ENCODE measurements around the gene CARMIL3. TPM values are rescaled to one million over a fixed set of nuclear protein-coding genes. Genes with fewer than 3 reads are reported as not detected.
A peak's percentile ranks its signal among the peaks of the same experiment; 100 is the strongest.
"Not testable (repeated sequence)": the region's sequence is repeated elsewhere in the genome, so short reads cannot be mapped to it uniquely, and the experiment has no call there.

CARMIL3 gene
- total RNA-seq, 1 donor from 2014 or later = 3.9 TPM

- ChIA-PET CTCF (interaction anchor here (0.7 to 2.6 kb wide), 6 partner anchors 22 to 95 kb away, joined by 3 to 15 read pairs (median 4); no protein-coding TSS in a partner anchor), POLR2A (interaction anchor here (0.6 to 1.0 kb wide), 2 partner anchors 229 to 707 kb away, joined by 3 to 7 read pairs; partner anchors contain the start of genes BCL2L2 and TINF2)
- H3K27me3 Mint-ChIP-seq = no peaks in the 10 kb centered on the region
- H3K4me3 Mint-ChIP-seq = no peak overlapping the region
- ATAC-seq (ENCODE audit: low read depth) (peak; percentile 97), DNase-seq (no peak)
- H3K9me3 Mint-ChIP-seq = no peaks in the 10 kb centered on the region
- TF ChIP-seq, protein P1, sequence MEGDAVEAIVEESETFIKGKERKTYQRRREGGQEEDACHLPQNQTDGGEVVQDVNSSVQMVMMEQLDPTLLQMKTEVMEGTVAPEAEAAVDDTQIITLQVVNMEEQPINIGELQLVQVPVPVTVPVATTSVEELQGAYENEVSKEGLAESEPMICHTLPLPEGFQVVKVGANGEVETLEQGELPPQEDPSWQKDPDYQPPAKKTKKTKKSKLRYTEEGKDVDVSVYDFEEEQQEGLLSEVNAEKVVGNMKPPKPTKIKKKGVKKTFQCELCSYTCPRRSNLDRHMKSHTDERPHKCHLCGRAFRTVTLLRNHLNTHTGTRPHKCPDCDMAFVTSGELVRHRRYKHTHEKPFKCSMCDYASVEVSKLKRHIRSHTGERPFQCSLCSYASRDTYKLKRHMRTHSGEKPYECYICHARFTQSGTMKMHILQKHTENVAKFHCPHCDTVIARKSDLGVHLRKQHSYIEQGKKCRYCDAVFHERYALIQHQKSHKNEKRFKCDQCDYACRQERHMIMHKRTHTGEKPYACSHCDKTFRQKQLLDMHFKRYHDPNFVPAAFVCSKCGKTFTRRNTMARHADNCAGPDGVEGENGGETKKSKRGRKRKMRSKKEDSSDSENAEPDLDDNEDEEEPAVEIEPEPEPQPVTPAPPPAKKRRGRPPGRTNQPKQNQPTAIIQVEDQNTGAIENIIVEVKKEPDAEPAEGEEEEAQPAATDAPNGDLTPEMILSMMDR (IDR thresholded peaks at IDR 0.05) = peak; percentile 48
- peaks cover 20% of the 10 kb centered on the region for H3K4me1 Mint-ChIP-seq
- H3K36me3 Mint-ChIP-seq (ENCODE audit: low read depth) = peaks cover 3% of the 10 kb centered on the region
- no peak overlapping the region for H3K27ac Mint-ChIP-seq
- intact Hi-C loops (cut with micrococcal nuclease) = loop anchor here (1.0 kb wide), 12 partner anchors 22 to 417 kb away; partner anchors contain the start of genes DHRS1, EMC9, IRF9 and NOP9
Measured at GRCh38 chr14:24013654-24014514, 37.9 kb upstream of the CARMIL3 start.

GRCh38 chr14:24015745-24016144 lies 36.1 kb upstream of the CARMIL3 start:
- intact Hi-C loops (cut with micrococcal nuclease); H3K27me3 Mint-ChIP-seq; ATAC-seq (ENCODE audit: low read depth); H3K36me3 Mint-ChIP-seq (ENCODE audit: low read depth); H3K9me3 Mint-ChIP-seq; DNase-seq; H3K4me3 Mint-ChIP-seq; POLR2A ChIA-PET; H3K27ac Mint-ChIP-seq: not testable (repeated sequence)
- H3K4me1 Mint-ChIP-seq = peaks cover 12% of the 10 kb centered on the region
- CTCF ChIA-PET = interaction anchor here (1.2 to 2.6 kb wide), 4 partner anchors 20 to 93 kb away, joined by 4 to 15 read pairs (median 9); no protein-coding TSS in a partner anchor

GRCh38 chr14:24018978-24019377 lies 32.8 kb upstream of the CARMIL3 start:
- DNase-seq; H3K4me1 Mint-ChIP-seq; ATAC-seq (ENCODE audit: low read depth); POLR2A ChIA-PET; H3K27me3 Mint-ChIP-seq; H3K4me3 Mint-ChIP-seq; H3K9me3 Mint-ChIP-seq; H3K27ac Mint-ChIP-seq; H3K36me3 Mint-ChIP-seq (ENCODE audit: low read depth); CTCF ChIA-PET; intact Hi-C loops (cut with micrococcal nuclease): not testable (repeated sequence)

- intact Hi-C loops (cut with micrococcal nuclease); DNase-seq; H3K9me3 Mint-ChIP-seq; H3K27ac Mint-ChIP-seq; H3K36me3 Mint-ChIP-seq (ENCODE audit: low read depth); H3K4me1 Mint-ChIP-seq; POLR2A ChIA-PET; H3K4me3 Mint-ChIP-seq; CTCF ChIA-PET; H3K27me3 Mint-ChIP-seq: not testable (repeated sequence)
- ATAC-seq (ENCODE audit: low read depth) = peak; percentile 73
Measured at GRCh38 chr14:24019944-24020343, 31.9 kb upstream of the CARMIL3 start.

GRCh38 chr14:24020520-24020919 lies 31.3 kb upstream of the CARMIL3 start:
- CTCF ChIA-PET, H3K4me1 Mint-ChIP-seq: not testable (repeated sequence)

DNA sequence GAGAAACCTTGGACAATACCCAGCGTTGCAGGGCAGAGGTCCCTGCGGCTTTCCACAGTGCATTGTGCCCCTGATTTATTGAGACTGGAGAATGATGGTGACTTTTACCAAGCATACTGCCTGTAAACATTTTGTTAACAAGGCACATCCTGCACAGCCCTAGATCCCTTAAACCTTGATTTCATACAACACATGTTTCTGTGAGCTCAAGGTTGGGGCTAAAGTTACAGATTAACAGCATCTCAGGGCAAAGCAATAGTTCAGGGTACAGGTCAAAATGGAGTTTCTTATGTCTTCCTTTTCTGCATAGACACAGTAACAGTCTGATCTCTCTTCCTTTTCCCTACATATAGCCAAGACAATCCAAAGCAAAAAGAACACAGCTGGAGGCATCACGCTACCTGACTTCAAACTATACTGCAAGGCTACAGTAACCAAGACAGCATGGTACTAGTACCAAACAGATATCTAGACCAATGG lies 26.8 kb upstream of the CARMIL3 start:
- H3K9me3 Mint-ChIP-seq; H3K36me3 Mint-ChIP-seq (ENCODE audit: low read depth); H3K27ac Mint-ChIP-seq; DNase-seq; CTCF ChIA-PET; POLR2A ChIA-PET; intact Hi-C loops (cut with micrococcal nuclease); H3K4me1 Mint-ChIP-seq; H3K27me3 Mint-ChIP-seq; H3K4me3 Mint-ChIP-seq; ATAC-seq (ENCODE audit: low read depth): not testable (repeated sequence)

More at GRCh38 chr14:24020520-24020919, 31.3 kb upstream of the CARMIL3 start:
- ATAC-seq (ENCODE audit: low read depth); H3K9me3 Mint-ChIP-seq; intact Hi-C loops (cut with micrococcal nuclease); DNase-seq; H3K36me3 Mint-ChIP-seq (ENCODE audit: low read depth); POLR2A ChIA-PET; H3K27ac Mint-ChIP-seq; H3K27me3 Mint-ChIP-seq; H3K4me3 Mint-ChIP-seq: not testable (repeated sequence)

DNA sequence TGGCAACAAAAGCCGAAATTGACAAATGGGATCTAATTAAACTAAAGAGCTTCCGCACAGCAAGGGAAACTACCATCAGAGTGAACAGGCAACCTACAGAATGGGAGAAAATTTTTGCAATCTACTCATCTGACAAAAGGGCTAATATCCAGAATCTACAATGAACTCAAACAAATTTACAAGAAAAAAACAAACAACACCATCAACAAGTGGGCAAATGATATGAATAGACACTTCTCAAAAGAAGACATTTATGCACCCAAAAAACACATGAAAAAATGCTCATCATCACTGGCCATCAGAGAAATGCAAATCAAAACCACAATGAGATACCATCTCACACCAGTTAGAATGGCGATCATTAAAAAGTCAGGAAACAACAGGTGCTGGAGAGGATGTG lies 22.1 kb upstream of the CARMIL3 start:
- DNase-seq; ATAC-seq (ENCODE audit: low read depth); H3K9me3 Mint-ChIP-seq; H3K4me3 Mint-ChIP-seq; intact Hi-C loops (cut with micrococcal nuclease); H3K27ac Mint-ChIP-seq; H3K27me3 Mint-ChIP-seq; POLR2A ChIA-PET; H3K36me3 Mint-ChIP-seq (ENCODE audit: low read depth); CTCF ChIA-PET; H3K4me1 Mint-ChIP-seq: not testable (repeated sequence)

GRCh38 chr14:24031331-24031730 lies 20.5 kb upstream of the CARMIL3 start:
- POLR2A ChIA-PET, DNase-seq: not testable (repeated sequence)

More at GRCh38 chr14:24031331-24031730, 20.5 kb upstream of the CARMIL3 start:
- H3K4me3 Mint-ChIP-seq; H3K36me3 Mint-ChIP-seq (ENCODE audit: low read depth); H3K27ac Mint-ChIP-seq; H3K27me3 Mint-ChIP-seq; CTCF ChIA-PET; H3K4me1 Mint-ChIP-seq; H3K9me3 Mint-ChIP-seq; ATAC-seq (ENCODE audit: low read depth); intact Hi-C loops (cut with micrococcal nuclease): not testable (repeated sequence)

All from activated B cell treated with CpG ODN at 0.5 μM for 24 hours (primary cell).